H1 (cell line): ENCODE data around the gene EPHA6. TPM values are rescaled to one million over a fixed set of nuclear protein-coding genes. Genes with fewer than 3 reads are reported as not detected.

ENCODE experiments used
- CTCF ChIA-PET: fragments of 300-600 bp; sonication (Branson Sonifier 250); formaldehyde crosslinking; loops from one replicate; lab custom pipeline; 2021; ENCODE audit not compliant: partially characterized antibody; lab: Charles Lee
- POLR2A ChIA-PET: fragments of 300-600 bp; sonication (Branson Sonifier 250); formaldehyde crosslinking; loops from one replicate; lab custom pipeline; 2021; ENCODE audit warnings: inconsistent platforms; ENCODE audit not compliant: partially characterized antibody; lab: Charles Lee
- DNase-seq, 2 experiments: peaks; one replicate each; pipeline versions ENCODE4 v3.0.0 to v3.0.0-alpha.2; 2010 to 2022; ENCODE audit warnings: low spot score in 2 of 2, low read depth in 1 of 2, mixed read lengths in 1 of 2
- FAIRE-seq: peaks from 2 replicates; lab custom pipeline; 2011; peaks lifted over from hg19 to GRCh38; lab: Jason Lieb, UNC
- H2AFZ ChIP-seq: 2 replicates; pipeline ENCODE4 v1.8.1; 2012; ENCODE audit warnings: low read length, inconsistent platforms
- H2AK5ac ChIP-seq: 2 replicates; pipeline ENCODE4 v1.6.1; 2013; ENCODE audit warnings: low read depth, low read length
- H2BK120ac ChIP-seq: replicated peaks from 2 replicates; pipeline ENCODE3; 2013; ENCODE audit warnings: low read depth, low read length, inconsistent platforms
- H2BK12ac ChIP-seq: 2 replicates; pipeline ENCODE4 v1.6.1; 2013; ENCODE audit warnings: low read depth, low read length
- H2BK15ac ChIP-seq: 2 replicates; pipeline ENCODE4 v1.6.1; 2013; ENCODE audit warnings: low read length
- H2BK20ac ChIP-seq: 2 replicates; pipeline ENCODE4 v1.6.1; 2013; ENCODE audit warnings: low read length
- H2BK5ac ChIP-seq: 2 replicates; pipeline ENCODE4 v1.6.1; 2013; ENCODE audit warnings: low read depth, low read length
- H3K14ac ChIP-seq: 2 replicates; pipeline ENCODE4 v1.6.1; 2013; ENCODE audit warnings: inconsistent platforms; ENCODE audit not compliant: insufficient read length
- H3K18ac ChIP-seq: 2 replicates; pipeline ENCODE4 v1.6.1; 2013; ENCODE audit warnings: low read length; ENCODE audit errors: extremely low read depth
- H3K23ac ChIP-seq: 2 replicates; pipeline ENCODE4 v1.6.1; 2013; ENCODE audit warnings: inconsistent platforms; ENCODE audit not compliant: insufficient read length
- H3K23me2 ChIP-seq: 2 replicates; pipeline ENCODE4 v1.6.1; 2013; ENCODE audit warnings: low read depth, low read length
- H3K27ac ChIP-seq: 2 replicates; pipeline ENCODE4 v1.6.1; 2011; ENCODE audit warnings: low read depth, low read length, inconsistent platforms
- H3K27me3 ChIP-seq, 4 experiments: replicated peaks in 1 of 4; 1 replicate in 1 of 4; 2 replicates in 3 of 4; pipeline versions ENCODE4 v1.6.1 to v1.8.1; 2011 to 2013; ENCODE audit warnings: low read length in 3 of 4, mild to moderate bottlenecking in 3 of 4, inconsistent platforms in 2 of 4, mixed read lengths in 2 of 4, moderate library complexity in 1 of 4; ENCODE audit not compliant: control insufficient read depth in 3 of 4, insufficient read depth in 3 of 4; ENCODE audit errors: extremely low read depth in 1 of 4
- H3K36me3 ChIP-seq, 4 experiments: 2 replicates each; pipeline versions ENCODE4 v1.6.1 to v1.8.1; 2011 to 2013; ENCODE audit warnings: mild to moderate bottlenecking in 4 of 4, low read length in 3 of 4, moderate library complexity in 2 of 4, control low read depth in 1 of 4, inconsistent platforms in 1 of 4; ENCODE audit not compliant: insufficient read depth in 4 of 4, control insufficient read depth in 2 of 4
- H3K4ac ChIP-seq: replicated peaks from 2 replicates; pipeline ENCODE3; 2013; ENCODE audit warnings: low read length, low read depth, mixed read lengths, inconsistent platforms; ENCODE audit not compliant: insufficient read length
- H3K4me1 ChIP-seq, 4 experiments: replicated peaks in 1 of 4; 1 replicate in 1 of 4; 2 replicates in 3 of 4; pipeline versions ENCODE4 v1.6.1 to v1.8.1; 2011 to 2013; ENCODE audit warnings: low read length in 3 of 4, inconsistent platforms in 2 of 4, mixed read lengths in 1 of 4; ENCODE audit not compliant: insufficient read depth in 4 of 4, control insufficient read depth in 3 of 4
- H3K4me2 ChIP-seq, 2 experiments: 2 replicates each; pipeline versions ENCODE4 v1.6.1 to v1.8.1; 2011 to 2013; ENCODE audit warnings: low read depth in 2 of 2, low read length in 2 of 2, control low read depth in 1 of 2, inconsistent platforms in 1 of 2, mild to moderate bottlenecking in 1 of 2; ENCODE audit not compliant: insufficient read depth in 1 of 2
- H3K4me3 ChIP-seq, 4 experiments: fragments of 200-600, 300-600 bp in 1 of 4; sonication (generic), shearing (Covaris generic), sonication (Bioruptor Twin) in 1 of 4; 2 replicates each; pipeline versions ENCODE4 v1.5.1 to v1.8.1; 2011 to 2016; ENCODE audit warnings: low read length in 4 of 4, low read depth in 3 of 4, control low read depth in 2 of 4, inconsistent platforms in 2 of 4, mild to moderate bottlenecking in 2 of 4, mixed read lengths in 1 of 4, moderate library complexity in 1 of 4; ENCODE audit not compliant: insufficient read depth in 2 of 4; ENCODE audit errors: extremely low read depth in 1 of 4
- H3K56ac ChIP-seq: replicated peaks from 2 replicates; pipeline ENCODE3; 2013; ENCODE audit warnings: low read depth, mild to moderate bottlenecking, mixed read lengths, low read length, inconsistent platforms; ENCODE audit not compliant: insufficient read length
- H3K79me1 ChIP-seq: 2 replicates; pipeline ENCODE4 v1.6.1; 2013; ENCODE audit warnings: low read depth, low read length, control low read depth
- H3K79me2 ChIP-seq, 2 experiments: 2 replicates each; pipeline versions ENCODE4 v1.6.1 to v1.8.1; 2012 to 2013; ENCODE audit warnings: low read length in 2 of 2, mild to moderate bottlenecking in 2 of 2, inconsistent platforms in 1 of 2; ENCODE audit not compliant: insufficient read depth in 2 of 2, control insufficient read depth in 1 of 2
- H3K9ac ChIP-seq, 4 experiments: replicated peaks in 1 of 4; 1 replicate in 1 of 4; 2 replicates in 3 of 4; pipeline versions ENCODE4 v1.6.1 to v1.8.1; 2011 to 2013; ENCODE audit warnings: low read depth in 3 of 4, low read length in 3 of 4, control low read depth in 2 of 4, mild to moderate bottlenecking in 2 of 4, moderate library complexity in 2 of 4, inconsistent platforms in 1 of 4; ENCODE audit errors: extremely low read depth in 1 of 4
- H3K9me3 ChIP-seq, 2 experiments: 2 replicates each; pipeline versions ENCODE4 v1.6.1 to v1.8.1; 2012 to 2013; ENCODE audit warnings: mild to moderate bottlenecking in 2 of 2, moderate library complexity in 2 of 2, control low read depth in 1 of 2, inconsistent platforms in 1 of 2, low read depth in 1 of 2, low read length in 1 of 2, mixed read lengths in 1 of 2; ENCODE audit not compliant: insufficient read depth in 2 of 2
- H4K20me1 ChIP-seq, 2 experiments: replicated peaks in 1 of 2; 2 replicates each; pipeline versions ENCODE3 to v1.8.1; 2011 to 2013; ENCODE audit warnings: inconsistent platforms in 2 of 2, low read length in 2 of 2, mild to moderate bottlenecking in 1 of 2; ENCODE audit not compliant: insufficient read depth in 2 of 2, control insufficient read depth in 1 of 2
- H4K5ac ChIP-seq: 2 replicates; pipeline ENCODE4 v1.6.1; 2013; ENCODE audit warnings: low read length, low read depth, mixed read lengths, inconsistent platforms; ENCODE audit not compliant: insufficient read length
- H4K8ac ChIP-seq: 2 replicates; pipeline ENCODE4 v1.8.0; 2013; ENCODE audit warnings: mild to moderate bottlenecking, moderate library complexity, low read length, inconsistent platforms; ENCODE audit not compliant: insufficient read depth; ENCODE audit errors: extremely low read depth
- H4K91ac ChIP-seq: replicated peaks from 2 replicates; pipeline ENCODE3; 2013; ENCODE audit warnings: low read length, mixed read lengths, inconsistent platforms; ENCODE audit not compliant: insufficient read length
- EP300 ChIP-seq, 2 experiments: IDR thresholded peaks; 1 replicate in 1 of 2; 2 replicates in 1 of 2; pipeline ENCODE4 v1.6.1; 2011 to 2012; ENCODE audit warnings: low read depth in 2 of 2, low read length in 2 of 2, mild to moderate bottlenecking in 2 of 2, borderline replicate concordance in 1 of 2, inconsistent platforms in 1 of 2, moderate library complexity in 1 of 2
- HDAC2 ChIP-seq, 2 experiments: fragments of 300-600 bp in 1 of 2; sonication (generic) in 1 of 2; IDR thresholded peaks; 2 replicates each; pipeline ENCODE4 v1.6.1; 2011 to 2012; ENCODE audit warnings: low read depth in 2 of 2, low read length in 2 of 2, mild to moderate bottlenecking in 2 of 2, moderate library complexity in 2 of 2, borderline replicate concordance in 1 of 2, inconsistent platforms in 1 of 2
- NANOG ChIP-seq: IDR thresholded peaks from 2 replicates; pipeline ENCODE4 v1.6.1; 2011; ENCODE audit warnings: low read length, low read depth, mild to moderate bottlenecking, inconsistent platforms; ENCODE audit not compliant: insufficient read depth, poor library complexity, severe bottlenecking
- POU5F1 ChIP-seq: IDR thresholded peaks from 2 replicates; pipeline ENCODE4 v1.6.1; 2011; ENCODE audit warnings: low read depth, mild to moderate bottlenecking, low read length, moderate library complexity
- SIRT6 ChIP-seq: IDR thresholded peaks from one replicate; pipeline ENCODE4 v1.7.1; 2012; ENCODE audit warnings: low read length, inconsistent platforms
- SP1 ChIP-seq: IDR thresholded peaks from 2 replicates; pipeline ENCODE4 v1.6.1; 2011; ENCODE audit warnings: low read depth, low read length
- TCF12 ChIP-seq: IDR thresholded peaks from 2 replicates; pipeline ENCODE4 v1.6.1; 2011; ENCODE audit warnings: low read depth, mild to moderate bottlenecking, low read length
- YY1 ChIP-seq: IDR thresholded peaks from 2 replicates; pipeline ENCODE4 v1.6.1; 2011; ENCODE audit warnings: low read depth, mild to moderate bottlenecking, low read length
- WGBS, 2 experiments: shearing (Covaris generic) in 1 of 2; methylation state at CpG; one replicate each; pipeline versions ENCODE4 v1.1.6 to v1.1.7; 2013 to 2015; ENCODE audit warnings: low lambda C conversion rate in 2 of 2, mixed read lengths in 2 of 2, inconsistent platforms in 1 of 2, low coverage in 1 of 2, missing lambda C conversion rate in 1 of 2; ENCODE audit not compliant: insufficient replicate concordance in 2 of 2, insufficient coverage in 1 of 2, insufficient read length in 1 of 2; ENCODE audit errors: extremely low coverage in 1 of 2, missing lambda C conversion rate in 1 of 2; 5-methylcytosine and 5-hydroxymethylcytosine counted together
- polyA plus RNA-seq, 7 experiments: library from polyadenylated mRNA; depleted of rRNA in 3 of 7; stranded (reverse) in 5 of 7; unstranded in 2 of 7; fragments of >200 nt in 5 of 7; fragments of 200-250 nt in 2 of 7; gene quantifications; 1 replicate in 5 of 7; 2 replicates in 1 of 7; 4 replicates in 1 of 7; pipeline versions ENCODE4 v1.2.1 to v1.2.3, GENCODE V29; 2011 to 2013; ENCODE audit warnings: missing spikeins in 2 of 7, mixed read lengths in 2 of 7
- total RNA-seq: library from RNA; stranded (reverse); fragmentation: NEBNext Ultra II Directional; extraction: Animal tissue kit (Norgen Biotek cat#: 25700); gene quantifications from 2 replicates; pipeline ENCODE4 v1.2.1, GENCODE V29; 2021

Gene EPHA6
- total and polyA plus RNA-seq, 2 of the 8 experiments (the other 6 are each of a cell fraction or from before 2014, with no cell fraction given) = 0.83 to 3.2 TPM

- no peaks in the 10 kb centered on the region for H3K36me3 ChIP-seq
- H2BK12ac ChIP-seq = no peak overlapping the region
- H4K20me1 ChIP-seq = no peaks in the 10 kb centered on the region
- H2BK15ac ChIP-seq = no peak overlapping the region
- ChIA-PET POLR2A (no interaction called here), CTCF (interaction anchor here (0.5 to 1.1 kb wide), 3 partner anchors 9 to 102 kb away, joined by 3 read pairs; no protein-coding TSS in a partner anchor)
- no peak overlapping the region for H4K5ac ChIP-seq
- no peak overlapping the region for H3K4ac ChIP-seq
- H2AFZ ChIP-seq = no peak overlapping the region
- no peak overlapping the region for H3K14ac ChIP-seq
- H3K23ac ChIP-seq = no peak overlapping the region
- FAIRE-seq = peak; percentile 80
- no peak overlapping the region for H2AK5ac ChIP-seq
- peaks cover 2 to 10% (median 6%) of the 10 kb centered on the region in 4 experiments; a peak in 5 of 7 replicates for H3K4me1 ChIP-seq
- no peaks in the 10 kb centered on the region for H3K79me2 ChIP-seq
- peak in 1 of 2 experiments; percentile 19 for DNase-seq
- no peak overlapping the region for H3K18ac ChIP-seq
- H4K8ac ChIP-seq = no peak overlapping the region
- WGBS, 2 experiments = 3% methylated on average over 2 of the region's 2 CpGs; no CpG with 5 or more reads in 1 of the 2 experiments
- H3K23me2 ChIP-seq = no peaks in the 10 kb centered on the region
- H3K27ac ChIP-seq = no peak overlapping the region
- H2BK5ac ChIP-seq = peak overlapping the region; percentile 22; the same call in 1 of the 2 replicates
- no peaks in the 10 kb centered on the region for H3K79me1 ChIP-seq
- no peak overlapping the region for H4K91ac ChIP-seq
- no peak overlapping the region for H2BK20ac ChIP-seq
- H3K4me2 ChIP-seq = peak overlapping the region; percentile 10 to 34; a peak in 3 of 4 replicates
- H3K56ac ChIP-seq = no peak overlapping the region
- H3K4me3 ChIP-seq = peak overlapping the region in 1 of 4 experiments; percentile 39; a peak in 1 of 8 replicates
- TF ChIP-seq TCF12 = peak; percentile 51; the same call in 1 of the 2 replicates
- peak; percentile 49 to 56; a peak in 1 of 4 replicates for TF ChIP-seq HDAC2 (IDR thresholded peaks at IDR 0.05; ENCODE audit: borderline replicate concordance in 1 of 2, low read depth in 2 of 2, low read length in 2 of 2)
- 0 out of 2 replicates have a peak, but pooled peaks have one; percentile 34 for TF ChIP-seq SP1
- 0 out of 2 replicates have a peak, but pooled peaks have one; percentile 57 for TF ChIP-seq POU5F1
- peak; percentile 21 for TF ChIP-seq NANOG
- TF ChIP-seq EP300 (IDR thresholded peaks at IDR 0.05; ENCODE audit: borderline replicate concordance in 1 of 2, low read depth in 2 of 2, low read length in 2 of 2) = peak in 1 of 2 experiments; percentile 42; a peak in 1 of 3 replicates
- no peak for TF ChIP-seq YY1
- TF ChIP-seq SIRT6 = no peak
- TF ChIP-seq, all 59 proteins: peak for 6
- Histone ChIP-seq H3K9me3 (no peaks in the 10 kb centered on the region), H2BK120ac (no peak overlapping the region), H3K27me3 (no peaks in the 10 kb centered on the region), H3K9ac (no peak overlapping the region)
Observed at GRCh38 chr3:97269202-97269601, 454.8 kb downstream of the EPHA6 start.
